Fibroblast of the aortic adventitia (primary cell): Measurements from ENCODE around the gene KLC4. TPM values are rescaled to one million over a fixed set of nuclear protein-coding genes. Genes with fewer than 3 reads are reported as not detected.
"Not testable (repeated sequence)": the region's sequence is repeated elsewhere in the genome, so short reads cannot be mapped to it uniquely, and the experiment has no call there.

Experiments
- DNase-seq: peaks from one replicate; pipeline ENCODE4 v3.0.0-alpha.2; 2010; ENCODE audit warnings: low read depth
- H3K4me3 ChIP-seq: 2 replicates; pipeline ENCODE4 v1.5.1; 2011; ENCODE audit warnings: low read depth, mild to moderate bottlenecking, control low read depth, low read length, moderate library complexity
- CTCF ChIP-seq: IDR thresholded peaks from 2 replicates; pipeline ENCODE4 v1.5.1; 2011; ENCODE audit warnings: mild to moderate bottlenecking, low read length, control low read depth, inconsistent platforms; ENCODE audit not compliant: insufficient read depth
- total RNA-seq: library from RNA; depleted of rRNA; stranded (reverse); fragments of >200 nt; gene quantifications from 2 replicates; pipeline ENCODE4 v1.2.3, GENCODE V29; 2012; ENCODE audit warnings: low replicate concordance

The KLC4 gene
- total RNA-seq, 1 donor: 11.3 TPM

GRCh38 chr6:43103253-43103876 is 43.9 kb downstream of the KLC4 start:
- no peak for DNase-seq
- no peak for TF ChIP-seq CTCF
- H3K4me3 ChIP-seq: no peak overlapping the region

- TF ChIP-seq CTCF: no peak
- no peak for DNase-seq
- H3K4me3 ChIP-seq: no peak overlapping the region
These were observed 46.2 kb downstream of the KLC4 start for GRCh38 chr6:43105538-43106222.

- no peak for TF ChIP-seq CTCF
- DNase-seq: no peak
- H3K4me3 ChIP-seq: no peak overlapping the region
These were observed 48.1 kb downstream of the KLC4 start for GRCh38 chr6:43107344-43108062.

GRCh38 chr6:43113431-43114260 is 54.2 kb downstream of the KLC4 start:
- no peak for TF ChIP-seq CTCF
- peak; percentile 48 for DNase-seq
- H3K4me3 ChIP-seq: no peak overlapping the region

GRCh38 chr6:43115365-43115764 is 55.9 kb downstream of the KLC4 start:
- no peak for DNase-seq
- no peak for TF ChIP-seq CTCF
- no peak overlapping the region for H3K4me3 ChIP-seq

- not testable (repeated sequence) for DNase-seq, H3K4me3 ChIP-seq
These were observed 58.0 kb downstream of the KLC4 start for GRCh38 chr6:43117466-43117865.

GRCh38 chr6:43119482-43119881 is 60.1 kb downstream of the KLC4 start:
- H3K4me3 ChIP-seq: no peak overlapping the region
- DNase-seq: no peak
- no peak for TF ChIP-seq CTCF
